Muscle of back (tissue), 11 donors: Measurements from ENCODE around the gene ZNF692. TPM values are rescaled to one million over a fixed set of nuclear protein-coding genes. Genes with fewer than 3 reads are reported as not detected.
"Not testable (repeated sequence)": the region's sequence is repeated elsewhere in the genome, so short reads cannot be mapped to it uniquely, and the experiment has no call there.

Source experiments
- DNase-seq, 3 donors: peaks; one replicate each; pipeline versions ENCODE4 v3.0.0 to v3.0.0-alpha.2; 2013
- polyA plus RNA-seq, 10 donors: library from polyadenylated mRNA; unstranded; fragments of 120-200 nt; gene quantifications; one replicate each; pipeline ENCODE4 v1.2.1, GENCODE V29; 2013; ENCODE audit not compliant: insufficient read length in 10 of 10

The ZNF692 gene
- polyA plus RNA-seq, 10 donors: 19.1 to 47.5 (median 26.0) TPM

GRCh38 chr1:248810727-248811513, 48.0 kb downstream of the ZNF692 start:
- no peak for DNase-seq

- no peak for DNase-seq
These were observed 48.7 kb downstream of the ZNF692 start for GRCh38 chr1:248810000-248810726.

GRCh38 chr1:248808876-248809275, 50.0 kb downstream of the ZNF692 start:
- DNase-seq: no peak

GRCh38 chr1:248807067-248807737, 51.7 kb downstream of the ZNF692 start:
- DNase-seq: peak in 2 of 3 donors; percentile 28 to 32

- DNase-seq: no peak
These were observed 53.0 kb downstream of the ZNF692 start for GRCh38 chr1:248805876-248806275.

- no peak for DNase-seq
These were observed 53.9 kb downstream of the ZNF692 start for GRCh38 chr1:248804771-248805681.

- not testable (repeated sequence) for DNase-seq
These were observed 55.4 kb downstream of the ZNF692 start for GRCh38 chr1:248803501-248803900.

- DNase-seq: no peak
These were observed 56.4 kb downstream of the ZNF692 start for GRCh38 chr1:248802454-248802853.

GRCh38 chr1:248800459-248800858, 58.4 kb downstream of the ZNF692 start:
- DNase-seq: no peak

Other genes with a start within 250 kb of the ZNF692 start
- not detected for gene OR2T11, start 224.0 kb downstream of the ZNF692 start, polyA plus RNA-seq
- not detected for gene OR2T35, start 213.8 kb downstream of the ZNF692 start, polyA plus RNA-seq
- not detected for gene OR2T27, start 203.6 kb downstream of the ZNF692 start, polyA plus RNA-seq
- gene OR14I1, start 156.3 kb downstream of the ZNF692 start, polyA plus RNA-seq: not detected
- not detected for gene LYPD8, start 103.3 kb downstream of the ZNF692 start, polyA plus RNA-seq
- gene SH3BP5L, start 33.2 kb downstream of the ZNF692 start, polyA plus RNA-seq: 10 to 100 TPM; 15.3 to 20.7 (median 18.4) TPM
- 10 to 100 TPM; 14.7 to 18.2 (median 16.4) TPM for gene ZNF672, start 20.9 kb downstream of the ZNF692 start, polyA plus RNA-seq
- 1 to 10 TPM; 3.9 to 6.7 (median 5.2) TPM for gene PGBD2, start 47.1 kb upstream of the ZNF692 start, polyA plus RNA-seq